Cardiac fibroblast (primary cell): ENCODE data around the gene DENND4A.

Experiments
- DNase-seq, 2 donors: peaks; one replicate each; pipeline versions ENCODE4 v3.0.0 to v3.0.0-alpha.2; 2010; ENCODE audit warnings: low read depth in 2 of 2
- H3K4me3 ChIP-seq, 2 donors: replicated peaks in 1 of 2; 1 replicate in 1 of 2; 2 replicates in 1 of 2; pipeline ENCODE4 v1.5.1; 2011; ENCODE audit warnings: low read depth in 2 of 2, low read length in 2 of 2, mild to moderate bottlenecking in 2 of 2, moderate library complexity in 1 of 2
- TF ChIP-seq, protein P1 (sequence below): IDR thresholded peaks from one replicate; pipeline ENCODE4 v1.5.1; 2011; ENCODE audit warnings: low read depth, mild to moderate bottlenecking, low read length, inconsistent platforms

The DENND4A gene

DNA sequence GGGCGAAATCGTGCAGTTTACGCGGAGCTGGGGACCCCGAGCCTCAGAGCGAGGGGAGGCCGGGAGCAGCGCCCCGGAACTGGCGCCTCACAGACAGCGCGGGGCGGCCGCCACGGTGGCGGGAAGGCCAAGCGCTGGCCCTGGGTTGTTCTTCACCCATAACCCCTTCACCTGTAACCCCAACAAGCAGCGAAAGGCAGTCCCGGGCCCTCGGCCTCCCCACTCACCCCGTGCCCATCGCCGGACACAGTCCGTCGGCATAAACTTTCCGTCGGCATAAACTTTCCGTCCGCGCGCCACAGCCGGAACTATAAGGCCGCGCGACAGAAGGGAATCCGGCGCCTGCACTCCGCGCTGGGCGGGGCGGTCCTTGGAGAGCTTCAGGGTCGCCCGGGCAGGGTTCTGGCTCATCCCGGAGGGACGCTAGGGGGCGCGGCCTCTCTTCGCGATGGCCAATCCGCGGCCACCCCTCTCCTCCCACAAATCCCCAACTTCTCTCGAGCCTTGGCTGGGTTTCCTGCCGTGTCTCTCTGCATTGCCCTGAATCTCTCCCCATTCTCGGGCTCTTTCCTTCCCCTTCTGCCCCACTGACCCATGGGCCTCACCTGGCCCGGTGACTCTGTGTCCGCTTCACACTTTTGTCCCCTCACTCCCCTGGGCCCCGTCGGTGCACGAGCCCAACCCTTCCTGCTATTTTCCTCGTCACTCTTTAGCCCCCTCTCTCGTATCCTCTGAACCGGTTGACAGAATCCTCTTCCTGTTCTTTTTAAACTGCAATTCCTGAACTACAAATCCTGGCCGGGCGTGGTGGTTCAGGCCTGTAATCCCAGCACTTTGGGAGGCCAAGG, 181.0 kb downstream of the DENND4A start, which contains the start of gene INTS14:
INTS14 (minus strand) TSS at position 261 of the 848 bp plus-strand sequence. CDS start 3,751 bp downstream, outside the sequence.
- TF ChIP-seq, protein P1, sequence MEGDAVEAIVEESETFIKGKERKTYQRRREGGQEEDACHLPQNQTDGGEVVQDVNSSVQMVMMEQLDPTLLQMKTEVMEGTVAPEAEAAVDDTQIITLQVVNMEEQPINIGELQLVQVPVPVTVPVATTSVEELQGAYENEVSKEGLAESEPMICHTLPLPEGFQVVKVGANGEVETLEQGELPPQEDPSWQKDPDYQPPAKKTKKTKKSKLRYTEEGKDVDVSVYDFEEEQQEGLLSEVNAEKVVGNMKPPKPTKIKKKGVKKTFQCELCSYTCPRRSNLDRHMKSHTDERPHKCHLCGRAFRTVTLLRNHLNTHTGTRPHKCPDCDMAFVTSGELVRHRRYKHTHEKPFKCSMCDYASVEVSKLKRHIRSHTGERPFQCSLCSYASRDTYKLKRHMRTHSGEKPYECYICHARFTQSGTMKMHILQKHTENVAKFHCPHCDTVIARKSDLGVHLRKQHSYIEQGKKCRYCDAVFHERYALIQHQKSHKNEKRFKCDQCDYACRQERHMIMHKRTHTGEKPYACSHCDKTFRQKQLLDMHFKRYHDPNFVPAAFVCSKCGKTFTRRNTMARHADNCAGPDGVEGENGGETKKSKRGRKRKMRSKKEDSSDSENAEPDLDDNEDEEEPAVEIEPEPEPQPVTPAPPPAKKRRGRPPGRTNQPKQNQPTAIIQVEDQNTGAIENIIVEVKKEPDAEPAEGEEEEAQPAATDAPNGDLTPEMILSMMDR: peak; percentile 32
- DNase-seq: peak; percentile 98

More for the DNA sequence above, 181.0 kb downstream of the DENND4A start, which contains the start of gene INTS14:
- peak within 1 kb of the TSS; percentile 69 to 86 for H3K4me3 ChIP-seq
